Naive thymus-derived CD8-positive, alpha-beta T cell (primary cell): ENCODE measurements around the gene KIAA1671. TPM values are rescaled to one million over a fixed set of nuclear protein-coding genes. Genes with fewer than 3 reads are reported as not detected.

Experiments
- ATAC-seq, 2 donors: fragments of 150-1000 bp; cut with Tn5 transposase in 1 of 2; sonication (Bioruptor Pico), chemical (Tn5 transposase) in 1 of 2; 1 replicate in 1 of 2; 2 replicates in 1 of 2; pipeline ENCODE4 v1.10.0; 2021; ENCODE audit warnings: mild to moderate bottlenecking in 2 of 2, moderate library complexity in 2 of 2
- POLR2A ChIA-PET: fragments of 350-600 bp; sonication (Branson Sonifier 250); formaldehyde crosslinking; loops from one replicate; lab custom pipeline; 2021; ENCODE audit warnings: antibody characterized with exemption; lab: Charles Lee
- DNase-seq, 10 donors: peaks; one replicate each; pipeline versions ENCODE4 v3.0.0 to v3.0.0-alpha.2; 2020 to 2022
- H3K27ac Mint-ChIP-seq, 10 donors: one replicate each; pipeline ENCODE4 v1.8.0; 2020 to 2022; ENCODE audit warnings: mild to moderate bottlenecking in 10 of 10, mixed read lengths in 10 of 10, moderate library complexity in 4 of 10, inconsistent platforms in 1 of 10
- H3K27me3 Mint-ChIP-seq, 5 donors: one replicate each; pipeline ENCODE4 v1.8.0; 2021 to 2022; ENCODE audit warnings: mixed read lengths in 5 of 5
- H3K36me3 Mint-ChIP-seq, 3 donors: one replicate each; pipeline ENCODE4 v1.8.0; 2020 to 2022; ENCODE audit warnings: mixed read lengths in 3 of 3, mild to moderate bottlenecking in 2 of 3, inconsistent platforms in 1 of 3
- H3K4me1 Mint-ChIP-seq, 4 donors: one replicate each; pipeline ENCODE4 v1.8.0; 2021 to 2022; ENCODE audit warnings: mixed read lengths in 4 of 4
- H3K4me3 Mint-ChIP-seq, 10 donors: one replicate each; pipeline ENCODE4 v1.8.0; 2020 to 2022; ENCODE audit warnings: mild to moderate bottlenecking in 10 of 10, mixed read lengths in 10 of 10, moderate library complexity in 6 of 10, inconsistent platforms in 1 of 10
- H3K9me3 Mint-ChIP-seq, 9 donors: one replicate each; pipeline ENCODE4 v1.8.0; 2020 to 2022; ENCODE audit warnings: mixed read lengths in 9 of 9, mild to moderate bottlenecking in 3 of 9, inconsistent platforms in 1 of 9, moderate library complexity in 1 of 9
- polyA plus RNA-seq, 3 donors: library from polyadenylated mRNA; unstranded; fragments of 300-500 nt; fragmentation: Illumina TruSeq; gene quantifications; one replicate each; pipeline ENCODE4 v1.2.3, GENCODE V29; 2021
- total RNA-seq, 8 experiments: library from RNA in 2 of 8; stranded (reverse) in 2 of 8; gene quantifications; one replicate each; pipeline ENCODE4 v1.2.3 and lab custom pipeline; 2021 to 2026

KIAA1671 gene
- total and polyA plus RNA-seq, 5 experiments from 2014 or later, result 0.33 to 5.2 (median 2.7) TPM

GRCh38 chr22:25111579-25112517 lies 159.3 kb downstream of the KIAA1671 start:
- H3K27me3 Mint-ChIP-seq, result peaks cover 0 to 5% (median 0%) of the 10 kb centered on the region in 5 donors
- ATAC-seq, result peak in 1 of 2 donors; percentile 38
- DNase-seq, result no peak

GRCh38 chr22:25112538-25113253 lies 160.2 kb downstream of the KIAA1671 start:
- Mint-ChIP-seq H3K9me3 (no peaks in the 10 kb centered on the region), H3K27ac (peak overlapping the region in 8 of 10 donors; percentile 43 to 90 (median 72)), H3K27me3 (peaks cover 0 to 5% (median 0%) of the 10 kb centered on the region in 5 donors), H3K4me1 (peaks cover 14 to 42% (median 26%) of the 10 kb centered on the region in 4 donors), H3K36me3 (no peaks in the 10 kb centered on the region), H3K4me3 (peak overlapping the region; percentile 53 to 91 (median 84))
- no peak for DNase-seq
- ATAC-seq, result no peak
- POLR2A ChIA-PET, result interaction anchor here (2.3 kb wide), 1 partner anchor 52 kb away, joined by 13 read pairs; no protein-coding TSS in a partner anchor

More at GRCh38 chr22:25111579-25112517, 159.3 kb downstream of the KIAA1671 start:
- POLR2A ChIA-PET, result interaction anchor here (0.8 to 2.4 kb wide), 6 partner anchors 35 to 59 kb away, joined by 3 to 20 read pairs (median 4); no protein-coding TSS in a partner anchor
- Mint-ChIP-seq H3K9me3 (no peaks in the 10 kb centered on the region), H3K4me1 (peaks cover 14 to 42% (median 26%) of the 10 kb centered on the region in 4 donors), H3K27ac (peak overlapping the region in 9 of 10 donors; percentile 68 to 90 (median 84)), H3K4me3 (peak overlapping the region; percentile 82 to 92 (median 87)), H3K36me3 (no peaks in the 10 kb centered on the region)

GRCh38 chr22:25113316-25113721 lies 160.8 kb downstream of the KIAA1671 start:
- Mint-ChIP-seq H3K27me3 (peaks cover 0 to 5% (median 0%) of the 10 kb centered on the region in 5 donors), H3K4me1 (peaks cover 14 to 42% (median 26%) of the 10 kb centered on the region in 4 donors), H3K27ac (peak overlapping the region in 6 of 10 donors; percentile 10 to 76 (median 52)), H3K4me3 (no peak overlapping the region), H3K36me3 (peaks cover 0 to 4% (median 3%) of the 10 kb centered on the region in 3 donors), H3K9me3 (peaks cover 0 to 3% (median 0%) of the 10 kb centered on the region in 9 donors)
- ATAC-seq (no peak), DNase-seq (no peak)
- POLR2A ChIA-PET, result no interaction called here

GRCh38 chr22:25114369-25115362 lies 162.2 kb downstream of the KIAA1671 start:
- Mint-ChIP-seq H3K36me3 (peaks cover 3 to 4% (median 3%) of the 10 kb centered on the region in 3 donors), H3K4me1 (peaks cover 17 to 42% (median 26%) of the 10 kb centered on the region in 4 donors), H3K4me3 (no peak overlapping the region), H3K27me3 (peaks cover 0 to 5% (median 0%) of the 10 kb centered on the region in 5 donors), H3K9me3 (peaks cover 0 to 4% (median 0%) of the 10 kb centered on the region in 9 donors), H3K27ac (peak overlapping the region in 3 of 10 donors; percentile 27 to 51 (median 30))
- no peak for ATAC-seq
- POLR2A ChIA-PET, result no interaction called here
- DNase-seq, result peak in 1 of 10 donors; percentile 15

- POLR2A ChIA-PET, result no interaction called here
- Mint-ChIP-seq H3K27me3 (no peaks in the 10 kb centered on the region), H3K9me3 (peaks cover 0 to 4% (median 0%) of the 10 kb centered on the region in 9 donors), H3K4me3 (no peak overlapping the region), H3K36me3 (peaks cover 3 to 9% (median 4%) of the 10 kb centered on the region in 3 donors), H3K4me1 (peaks cover 0 to 4% (median 1%) of the 10 kb centered on the region in 4 donors), H3K27ac (peak overlapping the region in 2 of 10 donors; percentile 31 to 68)
- ATAC-seq (no peak), DNase-seq (no peak)
Observed at GRCh38 chr22:25119609-25120008, 167.1 kb downstream of the KIAA1671 start.

GRCh38 chr22:25120093-25120561 lies 167.6 kb downstream of the KIAA1671 start:
- ATAC-seq (no peak), DNase-seq (no peak)
- H3K27ac Mint-ChIP-seq, result peak overlapping the region in 4 of 10 donors; percentile 31 to 80 (median 58)
- H3K36me3 Mint-ChIP-seq, result peaks cover 3 to 9% (median 4%) of the 10 kb centered on the region in 3 donors
- H3K27me3 Mint-ChIP-seq, result no peaks in the 10 kb centered on the region
- POLR2A ChIA-PET, result no interaction called here
- H3K4me1 Mint-ChIP-seq, result peaks cover 0 to 4% (median under 1%) of the 10 kb centered on the region in 4 donors
- H3K9me3 Mint-ChIP-seq, result peaks cover 0 to 4% (median 0%) of the 10 kb centered on the region in 9 donors
- H3K4me3 Mint-ChIP-seq, result no peak overlapping the region

GRCh38 chr22:25120761-25121212 lies 168.3 kb downstream of the KIAA1671 start:
- peaks cover 0 to 4% (median 0%) of the 10 kb centered on the region in 9 donors for H3K9me3 Mint-ChIP-seq
- DNase-seq (no peak), ATAC-seq (no peak)
- POLR2A ChIA-PET, result no interaction called here
- H3K36me3 Mint-ChIP-seq, result peaks cover 3 to 9% (median 4%) of the 10 kb centered on the region in 3 donors
- peaks cover 0 to 4% (median 0%) of the 10 kb centered on the region in 4 donors for H3K4me1 Mint-ChIP-seq
- no peak overlapping the region for H3K4me3 Mint-ChIP-seq
- H3K27ac Mint-ChIP-seq, result peak overlapping the region in 3 of 10 donors; percentile 20 to 79 (median 31)
- no peaks in the 10 kb centered on the region for H3K27me3 Mint-ChIP-seq

- no peak for ATAC-seq
- Mint-ChIP-seq H3K36me3 (peaks cover 3 to 9% (median 4%) of the 10 kb centered on the region in 3 donors), H3K27me3 (no peaks in the 10 kb centered on the region), H3K9me3 (peaks cover 0 to 4% (median 0%) of the 10 kb centered on the region in 9 donors), H3K27ac (peak overlapping the region in 1 of 10 donors; percentile 19), H3K4me3 (no peak overlapping the region), H3K4me1 (peaks cover 0 to 6% (median 0%) of the 10 kb centered on the region in 4 donors)
- no peak for DNase-seq
- POLR2A ChIA-PET, result no interaction called here
Observed at GRCh38 chr22:25122136-25122764, 169.7 kb downstream of the KIAA1671 start.

- Mint-ChIP-seq H3K4me1 (peaks cover 0 to 6% (median 2%) of the 10 kb centered on the region in 4 donors), H3K27me3 (no peaks in the 10 kb centered on the region), H3K36me3 (peaks cover 0 to 7% (median 2%) of the 10 kb centered on the region in 3 donors), H3K27ac (peak overlapping the region in 1 of 10 donors; percentile 31), H3K4me3 (no peak overlapping the region), H3K9me3 (no peaks in the 10 kb centered on the region)
- POLR2A ChIA-PET, result no interaction called here
- ATAC-seq (no peak), DNase-seq (no peak)
Observed at GRCh38 chr22:25123677-25124076, 171.2 kb downstream of the KIAA1671 start.

- DNase-seq (no peak), ATAC-seq (no peak)
- no peak overlapping the region for H3K4me3 Mint-ChIP-seq
- H3K9me3 Mint-ChIP-seq, result no peaks in the 10 kb centered on the region
- H3K27me3 Mint-ChIP-seq, result no peaks in the 10 kb centered on the region
- H3K27ac Mint-ChIP-seq, result no peak overlapping the region
- H3K36me3 Mint-ChIP-seq, result peaks cover 0 to 7% (median 0%) of the 10 kb centered on the region in 3 donors
- H3K4me1 Mint-ChIP-seq, result peaks cover 0 to 4% (median 1%) of the 10 kb centered on the region in 4 donors
- POLR2A ChIA-PET, result no interaction called here
Observed at GRCh38 chr22:25125693-25126357, 173.3 kb downstream of the KIAA1671 start.
